ENCODE results near the gene GALNT16.

DNA sequence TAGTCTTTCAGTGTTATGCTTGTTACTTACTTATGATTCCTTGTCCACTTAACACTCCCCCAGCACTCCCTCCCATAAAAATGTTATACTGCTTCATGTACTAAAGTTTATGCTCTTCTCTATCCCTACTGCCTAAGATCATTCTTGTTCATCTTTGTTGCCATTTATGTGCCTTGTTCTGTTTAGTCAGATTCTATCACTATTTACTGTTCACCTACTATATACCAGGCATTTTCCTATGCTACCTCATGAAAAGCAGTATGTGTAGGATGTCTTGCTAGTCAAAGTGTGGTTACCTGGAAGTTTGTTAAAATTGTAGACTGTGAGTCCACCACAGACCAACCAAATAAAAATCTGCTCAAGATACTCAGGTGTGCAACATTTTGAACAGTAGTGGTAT is 114.3 kb downstream of the GALNT16 start:
- TF ChIP-seq, protein P1, sequence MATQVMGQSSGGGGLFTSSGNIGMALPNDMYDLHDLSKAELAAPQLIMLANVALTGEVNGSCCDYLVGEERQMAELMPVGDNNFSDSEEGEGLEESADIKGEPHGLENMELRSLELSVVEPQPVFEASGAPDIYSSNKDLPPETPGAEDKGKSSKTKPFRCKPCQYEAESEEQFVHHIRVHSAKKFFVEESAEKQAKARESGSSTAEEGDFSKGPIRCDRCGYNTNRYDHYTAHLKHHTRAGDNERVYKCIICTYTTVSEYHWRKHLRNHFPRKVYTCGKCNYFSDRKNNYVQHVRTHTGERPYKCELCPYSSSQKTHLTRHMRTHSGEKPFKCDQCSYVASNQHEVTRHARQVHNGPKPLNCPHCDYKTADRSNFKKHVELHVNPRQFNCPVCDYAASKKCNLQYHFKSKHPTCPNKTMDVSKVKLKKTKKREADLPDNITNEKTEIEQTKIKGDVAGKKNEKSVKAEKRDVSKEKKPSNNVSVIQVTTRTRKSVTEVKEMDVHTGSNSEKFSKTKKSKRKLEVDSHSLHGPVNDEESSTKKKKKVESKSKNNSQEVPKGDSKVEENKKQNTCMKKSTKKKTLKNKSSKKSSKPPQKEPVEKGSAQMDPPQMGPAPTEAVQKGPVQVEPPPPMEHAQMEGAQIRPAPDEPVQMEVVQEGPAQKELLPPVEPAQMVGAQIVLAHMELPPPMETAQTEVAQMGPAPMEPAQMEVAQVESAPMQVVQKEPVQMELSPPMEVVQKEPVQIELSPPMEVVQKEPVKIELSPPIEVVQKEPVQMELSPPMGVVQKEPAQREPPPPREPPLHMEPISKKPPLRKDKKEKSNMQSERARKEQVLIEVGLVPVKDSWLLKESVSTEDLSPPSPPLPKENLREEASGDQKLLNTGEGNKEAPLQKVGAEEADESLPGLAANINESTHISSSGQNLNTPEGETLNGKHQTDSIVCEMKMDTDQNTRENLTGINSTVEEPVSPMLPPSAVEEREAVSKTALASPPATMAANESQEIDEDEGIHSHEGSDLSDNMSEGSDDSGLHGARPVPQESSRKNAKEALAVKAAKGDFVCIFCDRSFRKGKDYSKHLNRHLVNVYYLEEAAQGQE (IDR thresholded peaks at IDR 0.05; ENCODE audit: insufficient read depth in 1 of 2, low read depth in 2 of 2, low read length in 2 of 2), result no peak
- no peak for TF ChIP-seq TAF1 (IDR thresholded peaks at IDR 0.05; ENCODE audit: borderline replicate concordance, insufficient read depth, low read length)
- TF ChIP-seq POLR2AphosphoS5 (IDR thresholded peaks at IDR 0.05; ENCODE audit: low read depth, low read length), result no peak

Data from PFSK-1 (cell line).